GM21825 (cell line): ENCODE results near the gene OAS1.

Experiments used
- ATAC-seq: cut with Tn5 transposase; IDR thresholded peaks from one replicate; pipeline ENCODE4 v1.9.1; 2021; ENCODE audit warnings: mild to moderate bottlenecking, moderate library complexity; ENCODE audit not compliant: unreplicated experiment

The OAS1 gene

GRCh38 chr12:112906712-112907414 is at the start of gene OAS1:
TSS of gene OAS1 (plus strand) at chr12:112906962. CDS start at chr12:112907040, 78 bp downstream.
- ATAC-seq = peak; percentile 68

GRCh38 chr12:112859291-112859690 is 47.5 kb upstream of the OAS1 start:
- ATAC-seq = no peak

- ATAC-seq = no peak
Measured at GRCh38 chr12:112860181-112860580, 46.6 kb upstream of the OAS1 start.

GRCh38 chr12:112861284-112861683 is 45.5 kb upstream of the OAS1 start:
- no peak for ATAC-seq

- no peak for ATAC-seq
Measured at GRCh38 chr12:112862636-112863290, 44.0 kb upstream of the OAS1 start.

- ATAC-seq = no peak
Measured at GRCh38 chr12:112868459-112869041, 38.2 kb upstream of the OAS1 start.

- no peak for ATAC-seq
Measured at GRCh38 chr12:112869091-112869490, 37.7 kb upstream of the OAS1 start.

- no peak for ATAC-seq
Measured at GRCh38 chr12:112869778-112870177, 37.0 kb upstream of the OAS1 start.

- no peak for ATAC-seq
Measured at GRCh38 chr12:112870267-112870980, 36.3 kb upstream of the OAS1 start.

- no peak for ATAC-seq
Measured at GRCh38 chr12:112875608-112876007, 31.2 kb upstream of the OAS1 start.

- no peak for ATAC-seq
Measured at GRCh38 chr12:112876506-112876905, 30.3 kb upstream of the OAS1 start.

- ATAC-seq = no peak
Measured at GRCh38 chr12:112877006-112877405, 29.8 kb upstream of the OAS1 start.

- ATAC-seq = no peak
Measured at GRCh38 chr12:112878488-112878887, 28.3 kb upstream of the OAS1 start.

- ATAC-seq = no peak
Measured at GRCh38 chr12:112879191-112879705, 27.5 kb upstream of the OAS1 start.

GRCh38 chr12:112881602-112882001 is 25.2 kb upstream of the OAS1 start:
- no peak for ATAC-seq

- no peak for ATAC-seq
Measured at GRCh38 chr12:112885236-112885635, 21.5 kb upstream of the OAS1 start.

GRCh38 chr12:112887550-112887949 is 19.2 kb upstream of the OAS1 start:
- no peak for ATAC-seq

GRCh38 chr12:112891093-112892024 is 15.4 kb upstream of the OAS1 start:
- no peak for ATAC-seq

- ATAC-seq = no peak
Measured at GRCh38 chr12:112892856-112893255, 13.9 kb upstream of the OAS1 start.

GRCh38 chr12:112894128-112894527 is 12.6 kb upstream of the OAS1 start:
- no peak for ATAC-seq
